Stomach smooth muscle (tissue), 2 donors: Measurements from ENCODE around the gene CELA3A.

Experiments
- H3K27ac ChIP-seq: one replicate; pipeline ENCODE4 v1.7.0; 2013; ENCODE audit warnings: mild to moderate bottlenecking, low read length, inconsistent platforms
- H3K27me3 ChIP-seq, 2 donors: one replicate each; pipeline ENCODE4 v1.7.0; 2013; ENCODE audit warnings: low read length in 2 of 2; ENCODE audit not compliant: insufficient read depth in 2 of 2, control insufficient read depth in 1 of 2
- H3K36me3 ChIP-seq, 2 donors: one replicate each; pipeline ENCODE4 v1.7.0; 2013; ENCODE audit warnings: low read length in 2 of 2; ENCODE audit not compliant: control insufficient read depth in 2 of 2, insufficient read depth in 2 of 2
- H3K4me1 ChIP-seq: one replicate; pipeline ENCODE4 v1.7.0; 2013; ENCODE audit warnings: low read length; ENCODE audit not compliant: control insufficient read depth, insufficient read depth
- H3K4me3 ChIP-seq, 2 donors: one replicate each; pipeline ENCODE4 v1.7.0; 2013; ENCODE audit warnings: low read length in 2 of 2
- H3K9ac ChIP-seq, 2 donors: one replicate each; pipeline ENCODE4 v1.7.0; 2013; ENCODE audit warnings: low read length in 2 of 2, mild to moderate bottlenecking in 1 of 2
- H3K9me3 ChIP-seq, 2 donors: one replicate each; pipeline ENCODE4 v1.7.0; 2013; ENCODE audit warnings: low read length in 2 of 2; ENCODE audit not compliant: control insufficient read depth in 2 of 2
- donor health status: healthy.
- donor health status: Pancreatic carcinoma.

CELA3A gene

DNA sequence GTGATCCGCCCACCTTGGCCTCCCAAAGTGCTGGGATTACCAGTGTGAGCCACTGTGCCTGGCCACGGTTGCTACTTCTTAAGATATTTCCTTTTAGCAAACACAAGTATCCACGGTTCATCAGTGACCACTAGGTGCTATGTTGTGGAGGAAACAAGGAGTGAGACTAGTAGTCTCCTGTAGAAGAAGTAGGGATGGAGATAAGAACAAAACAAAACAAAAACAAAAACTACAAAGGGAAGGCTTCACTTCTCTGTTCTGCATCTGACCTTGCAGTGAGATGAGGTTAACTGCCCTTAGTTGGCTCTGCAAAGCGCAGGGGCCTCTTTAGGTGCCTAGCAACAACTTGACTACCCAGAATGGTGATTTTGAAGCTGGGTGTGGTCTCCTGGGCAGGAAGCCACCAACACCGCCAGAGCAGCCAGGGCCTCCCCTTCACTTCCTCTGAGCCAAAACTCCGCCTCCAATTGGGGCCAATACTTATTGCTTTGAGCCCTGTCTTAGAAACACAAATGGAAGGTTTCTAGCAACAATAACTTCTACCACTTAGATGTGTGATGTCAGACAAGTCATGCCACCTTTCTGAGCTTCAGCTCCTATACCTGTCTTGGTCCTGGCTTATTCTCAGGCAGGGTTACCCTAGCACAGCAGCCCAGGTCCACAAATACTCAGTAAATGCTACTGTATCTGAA is 38.3 kb downstream of the CELA3A start:
- H3K27me3 ChIP-seq = no peaks in the 10 kb centered on the region
- peaks cover 28% of the 10 kb centered on the region for H3K4me1 ChIP-seq
- H3K9ac ChIP-seq = no peak overlapping the region
- no peaks in the 10 kb centered on the region for H3K36me3 ChIP-seq
- H3K9me3 ChIP-seq = no peaks in the 10 kb centered on the region
- no peak overlapping the region for H3K4me3 ChIP-seq
- peak overlapping the region; percentile 24 for H3K27ac ChIP-seq

DNA sequence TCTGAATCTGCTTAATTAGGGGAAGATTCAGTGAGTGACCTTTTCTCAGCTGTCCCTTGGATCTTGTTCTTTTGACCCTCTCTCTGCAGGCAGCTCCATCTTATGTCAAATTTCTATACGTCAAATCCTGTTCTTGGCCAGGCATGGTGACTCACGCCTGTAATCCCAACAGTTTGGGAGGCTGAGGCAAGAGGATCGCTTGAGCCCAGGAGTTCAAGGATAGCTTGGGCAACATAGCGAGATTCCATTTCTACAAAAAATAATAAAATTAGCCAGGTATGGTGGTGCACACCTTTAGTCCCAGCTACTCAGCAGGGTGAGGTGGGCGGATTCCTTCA is 38.8 kb downstream of the CELA3A start:
- H3K4me1 ChIP-seq = peaks cover 25% of the 10 kb centered on the region
- H3K27ac ChIP-seq = peak overlapping the region; percentile 24
- H3K9me3 ChIP-seq = peaks cover 0 to under 1% of the 10 kb centered on the region in 2 donors
- no peaks in the 10 kb centered on the region for H3K36me3 ChIP-seq
- H3K9ac ChIP-seq = no peak overlapping the region
- no peak overlapping the region for H3K4me3 ChIP-seq
- H3K27me3 ChIP-seq = no peaks in the 10 kb centered on the region

DNA sequence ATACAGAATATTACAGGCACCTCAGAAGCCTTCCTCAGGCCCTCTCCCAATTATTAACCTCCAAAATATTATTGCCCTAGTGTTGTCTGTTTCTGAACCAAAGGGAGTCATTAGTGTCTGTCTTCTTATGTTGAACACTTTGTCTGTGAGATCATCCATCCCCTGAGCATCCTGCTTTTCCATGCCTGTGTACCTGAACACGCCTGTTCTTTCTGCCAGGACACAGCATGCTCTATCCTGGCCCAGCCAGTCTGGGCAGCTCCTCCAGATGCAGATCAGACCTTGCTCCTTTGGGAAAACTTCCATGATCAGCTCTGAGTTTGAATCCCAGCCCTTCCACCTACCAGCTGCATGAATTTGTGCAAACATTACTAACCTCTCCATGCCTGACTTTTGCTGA is 40.0 kb downstream of the CELA3A start:
- Histone ChIP-seq H3K9me3 (peaks cover 0 to 5% of the 10 kb centered on the region in 2 donors), H3K27ac (no peak overlapping the region), H3K27me3 (no peaks in the 10 kb centered on the region), H3K4me1 (peaks cover 25% of the 10 kb centered on the region), H3K36me3 (no peaks in the 10 kb centered on the region), H3K4me3 (no peak overlapping the region), H3K9ac (no peak overlapping the region)

DNA sequence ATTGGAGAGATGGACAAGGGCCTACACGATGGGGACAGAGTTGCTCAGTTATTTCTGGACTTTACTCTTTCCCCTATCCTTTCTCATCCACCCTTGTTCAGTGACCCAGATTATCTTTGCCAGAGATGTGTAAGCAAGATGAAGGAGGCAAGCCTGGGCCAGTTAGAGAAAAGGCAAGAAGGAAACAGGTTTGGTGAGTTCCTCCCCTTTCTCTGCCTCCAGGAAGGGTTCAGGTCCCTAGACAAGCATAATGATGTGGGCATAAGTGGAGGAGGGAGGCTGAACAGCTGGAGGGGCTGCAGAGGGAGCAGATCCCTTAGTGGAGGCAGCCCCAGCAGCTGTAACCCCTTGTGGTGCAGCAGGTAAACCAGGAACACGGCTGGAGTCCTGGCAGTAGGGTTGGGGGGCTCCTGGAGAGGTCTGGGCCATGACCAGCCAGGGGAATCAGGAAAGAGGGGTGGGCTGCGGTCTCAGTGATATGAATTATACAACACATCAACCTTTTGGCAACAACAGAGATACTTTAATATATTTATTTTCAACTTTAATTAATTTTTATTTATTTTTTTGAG is 41.8 kb downstream of the CELA3A start:
- Histone ChIP-seq H3K36me3 (no peaks in the 10 kb centered on the region), H3K9me3 (peaks cover 0 to 5% of the 10 kb centered on the region in 2 donors), H3K27me3 (no peaks in the 10 kb centered on the region), H3K4me3 (no peak overlapping the region), H3K4me1 (peaks cover 13% of the 10 kb centered on the region), H3K27ac (no peak overlapping the region), H3K9ac (no peak overlapping the region)

DNA sequence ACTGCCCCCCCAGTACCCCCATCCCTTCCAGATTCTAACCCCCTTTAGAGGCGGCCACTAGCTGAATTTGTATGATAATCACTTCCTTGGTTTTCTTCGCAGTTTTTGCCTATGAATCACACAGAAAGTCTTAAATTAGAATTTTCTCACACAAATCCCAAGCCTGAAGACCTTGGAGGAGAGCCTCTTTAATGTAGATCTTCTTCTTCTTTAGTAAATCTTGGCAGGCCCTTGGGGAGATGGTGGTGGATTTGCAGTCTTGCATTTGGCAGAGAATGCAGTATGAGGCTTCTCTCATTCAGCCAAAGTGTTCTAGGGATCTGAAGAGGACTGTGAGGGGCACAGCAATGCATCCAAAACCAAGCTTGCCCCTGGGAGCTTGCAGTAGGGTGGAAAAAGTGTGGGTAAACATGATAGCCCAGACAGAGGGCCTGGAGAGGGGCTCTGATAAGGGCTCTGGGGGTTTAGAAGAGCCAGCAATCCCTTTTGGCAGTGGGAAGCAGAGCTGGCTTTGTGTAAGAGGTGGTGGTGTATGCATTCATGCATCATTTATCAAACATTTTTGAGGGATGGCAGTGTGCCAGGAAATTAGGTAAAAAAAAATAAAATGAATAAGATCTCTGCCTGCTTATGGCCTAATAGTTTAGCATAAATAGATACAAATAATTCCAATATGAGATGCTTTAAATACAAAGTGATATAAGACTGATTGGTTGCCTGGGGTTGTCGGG is 43.4 kb downstream of the CELA3A start:
- Histone ChIP-seq H3K4me3 (no peak overlapping the region), H3K4me1 (peaks cover 4% of the 10 kb centered on the region), H3K9ac (no peak overlapping the region), H3K36me3 (no peaks in the 10 kb centered on the region), H3K27me3 (no peaks in the 10 kb centered on the region), H3K27ac (no peak overlapping the region), H3K9me3 (peaks cover 0 to 5% of the 10 kb centered on the region in 2 donors)

DNA sequence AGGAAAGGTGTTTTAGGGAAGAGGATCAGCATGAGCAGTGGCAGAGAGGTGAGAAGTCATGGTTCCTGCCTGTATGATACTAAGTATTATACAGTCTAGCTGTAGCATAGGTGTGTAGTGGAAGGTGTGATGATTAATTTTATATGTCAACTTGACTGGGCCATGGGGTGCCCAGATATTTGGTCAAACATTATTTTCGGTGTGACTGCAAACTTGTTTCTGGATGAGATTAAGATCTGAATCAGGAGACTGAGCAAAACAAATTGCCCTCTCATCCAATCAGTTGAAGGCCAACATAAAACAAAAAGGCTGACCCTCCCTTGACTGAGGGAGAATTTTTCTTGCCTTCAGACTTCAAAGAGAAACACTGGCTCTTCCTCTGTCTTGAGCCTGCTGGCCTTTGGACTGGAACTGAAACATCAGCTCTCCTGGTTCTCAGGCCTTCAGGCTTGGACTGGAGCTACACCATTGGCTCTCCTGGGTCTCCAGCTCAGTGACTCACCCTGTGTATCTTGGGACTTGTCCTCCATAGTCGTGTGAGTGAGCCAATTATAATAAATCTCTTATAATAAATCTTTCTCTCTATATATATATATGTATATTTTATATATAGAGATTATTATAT is 44.3 kb downstream of the CELA3A start:
- Histone ChIP-seq H3K36me3 (no peaks in the 10 kb centered on the region), H3K27ac (no peak overlapping the region), H3K4me1 (no peaks in the 10 kb centered on the region), H3K4me3 (no peak overlapping the region), H3K9me3 (peaks cover 0 to 5% of the 10 kb centered on the region in 2 donors), H3K27me3 (no peaks in the 10 kb centered on the region), H3K9ac (no peak overlapping the region)

DNA sequence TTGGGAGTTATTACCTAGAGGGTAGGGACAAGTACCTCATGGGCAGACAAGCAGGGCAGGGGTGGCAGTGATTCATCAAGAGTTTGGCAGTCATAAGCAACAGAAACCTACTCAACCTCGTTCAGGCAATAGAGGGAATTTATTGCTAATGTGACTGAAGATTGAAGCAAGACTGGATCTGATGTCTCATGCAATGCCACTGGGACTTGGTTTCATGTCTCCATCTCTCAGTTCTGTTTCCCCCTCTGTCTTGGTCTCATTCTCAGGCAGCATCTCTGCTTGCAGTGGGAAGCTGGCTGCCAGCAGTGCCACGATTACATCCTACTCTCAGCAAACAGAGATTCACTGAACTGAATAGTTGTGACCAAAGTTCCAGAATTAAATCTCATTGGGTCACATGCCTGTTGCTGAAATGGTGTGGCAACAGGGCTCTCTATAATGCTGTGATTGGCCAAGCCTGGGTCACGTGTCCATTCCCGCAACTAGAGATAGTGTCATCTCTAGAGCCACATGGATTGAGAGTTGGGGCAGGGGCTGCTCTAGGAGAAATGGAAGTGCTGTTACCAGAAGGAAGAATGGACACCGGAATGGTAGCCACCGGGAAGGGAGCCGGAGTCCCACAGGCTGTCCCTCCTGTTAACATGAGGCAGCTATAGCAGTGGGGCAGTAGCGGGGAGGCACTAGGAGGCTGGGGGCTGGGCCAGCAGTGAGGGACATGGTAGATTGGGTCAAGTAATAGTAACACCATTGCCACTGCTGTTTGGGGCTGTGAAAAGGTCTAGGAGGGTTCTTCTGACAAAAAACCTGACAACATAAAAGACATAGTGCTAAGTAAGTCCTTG is 47.1 kb downstream of the CELA3A start:
- H3K4me3 ChIP-seq = no peak overlapping the region
- no peaks in the 10 kb centered on the region for H3K27me3 ChIP-seq
- no peak overlapping the region for H3K27ac ChIP-seq
- peaks cover 2% of the 10 kb centered on the region for H3K4me1 ChIP-seq
- H3K9ac ChIP-seq = no peak overlapping the region
- H3K9me3 ChIP-seq = peaks cover 0 to 5% of the 10 kb centered on the region in 2 donors
- H3K36me3 ChIP-seq = no peaks in the 10 kb centered on the region

DNA sequence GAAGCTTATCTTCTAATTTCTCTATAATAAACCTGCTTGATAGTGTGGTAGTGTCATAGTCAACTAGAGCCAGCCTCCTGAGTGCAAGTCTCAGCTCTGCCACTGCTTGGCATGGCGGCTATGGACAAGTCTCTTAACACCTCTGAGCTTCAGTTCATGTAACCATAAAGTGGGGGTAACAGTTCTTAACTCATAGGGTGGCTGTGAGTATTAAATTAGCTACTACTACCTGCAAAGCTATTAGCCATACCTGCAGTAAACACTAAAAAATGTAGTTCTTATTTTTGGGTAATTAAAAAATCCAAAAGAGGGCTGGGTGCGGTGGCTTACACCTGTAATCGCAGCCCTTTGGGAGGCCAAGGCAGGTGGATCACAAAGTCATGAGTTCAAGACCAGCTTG is 48.9 kb downstream of the CELA3A start:
- no peak overlapping the region for H3K4me3 ChIP-seq

DNA sequence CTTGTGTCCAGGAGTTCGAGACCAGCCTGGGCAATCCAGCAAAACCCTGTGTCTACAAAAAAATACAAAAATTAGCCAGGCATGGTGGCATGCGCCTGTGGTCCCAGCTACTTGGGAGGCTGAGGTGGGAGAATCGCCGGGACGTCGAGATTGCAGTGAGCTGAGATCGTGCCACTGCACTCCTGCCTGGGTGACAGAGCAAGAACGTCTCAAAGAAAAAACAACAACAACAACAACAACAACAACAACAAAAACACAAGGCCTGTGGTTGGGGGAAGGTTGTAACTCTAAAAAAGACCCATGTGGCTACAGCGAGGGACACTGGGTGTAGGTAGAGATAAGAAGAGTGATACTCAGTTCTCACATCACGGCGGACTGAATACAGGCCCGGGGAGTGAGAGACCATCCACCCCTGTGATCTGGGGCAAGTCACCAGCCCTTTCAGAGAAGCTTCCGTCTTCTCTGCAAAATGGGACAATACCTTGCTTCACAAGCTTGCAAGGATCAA is 50.2 kb downstream of the CELA3A start:
- Histone ChIP-seq H3K4me3 (no peak overlapping the region), H3K9ac (no peak overlapping the region), H3K36me3 (no peaks in the 10 kb centered on the region), H3K27ac (peak overlapping the region; percentile 92), H3K9me3 (no peaks in the 10 kb centered on the region), H3K4me1 (peaks cover 14% of the 10 kb centered on the region), H3K27me3 (no peaks in the 10 kb centered on the region)

More for the DNA sequence above, 48.9 kb downstream of the CELA3A start:
- Histone ChIP-seq H3K9me3 (peaks cover 0 to 4% of the 10 kb centered on the region in 2 donors), H3K9ac (no peak overlapping the region), H3K36me3 (no peaks in the 10 kb centered on the region), H3K27me3 (no peaks in the 10 kb centered on the region), H3K27ac (no peak overlapping the region), H3K4me1 (peaks cover 7% of the 10 kb centered on the region)
